MM.1S (cell line): ENCODE data around the gene GYG2.

Experiments
- DNase-seq: peaks from one replicate; pipeline ENCODE4 v3.0.0-alpha.2; 2015
- H2AFZ ChIP-seq: fragments of 300-600 bp; sonication (generic); 2 replicates; pipeline ENCODE4 v1.6.0; 2016; ENCODE audit warnings: antibody characterized with exemption, low read length
- H3F3A ChIP-seq: fragments of 300-600 bp; sonication (generic); 2 replicates; pipeline ENCODE4 v1.6.1; 2016; ENCODE audit warnings: mild to moderate bottlenecking, antibody characterized with exemption, low read length, moderate library complexity, mixed read lengths; ENCODE audit not compliant: insufficient read depth
- H3K27ac ChIP-seq: fragments of 300-600 bp; sonication (generic); 2 replicates; pipeline ENCODE4 v1.5.1; 2016; ENCODE audit warnings: mild to moderate bottlenecking, low read length
- H3K27me3 ChIP-seq: fragments of 300-600 bp; sonication (generic); replicated peaks from 2 replicates; pipeline ENCODE4 v1.6.0; 2016; ENCODE audit warnings: low read length; ENCODE audit not compliant: insufficient read depth
- H3K36me3 ChIP-seq: fragments of 300-600 bp; sonication (generic); replicated peaks from 2 replicates; pipeline ENCODE4 v1.6.1; 2016; ENCODE audit warnings: mild to moderate bottlenecking, low read length, mixed read lengths; ENCODE audit not compliant: insufficient read depth
- H3K4me1 ChIP-seq: fragments of 300-600 bp; sonication (generic); 2 replicates; pipeline ENCODE4 v1.6.1; 2016; ENCODE audit warnings: low read length, mixed read lengths
- H3K4me2 ChIP-seq: fragments of 300-600 bp; sonication (generic); 2 replicates; pipeline ENCODE4 v1.6.0; 2016; ENCODE audit warnings: low read depth, low read length
- H3K4me3 ChIP-seq: fragments of 300-600 bp; sonication (generic); 2 replicates; pipeline ENCODE4 v1.5.1; 2016; ENCODE audit warnings: low read length, mixed read lengths
- H3K79me2 ChIP-seq: fragments of 300-600 bp; sonication (generic); 2 replicates; pipeline ENCODE4 v1.6.1; 2016; ENCODE audit warnings: mixed run types, low read length, mixed read lengths
- H3K9ac ChIP-seq: fragments of 300-600 bp; sonication (generic); 2 replicates; pipeline ENCODE4 v1.6.1; 2016; ENCODE audit warnings: low read length, mixed read lengths
- H3K9me2 ChIP-seq: fragments of 300-600 bp; sonication (generic); replicated peaks from 2 replicates; pipeline ENCODE4 v1.6.1; 2016; ENCODE audit warnings: mild to moderate bottlenecking, low read length, mixed read lengths; ENCODE audit not compliant: insufficient read depth
- H3K9me3 ChIP-seq: fragments of 300-600 bp; sonication (generic); replicated peaks from 2 replicates; pipeline ENCODE4 v1.6.1; 2016; ENCODE audit warnings: mild to moderate bottlenecking, low read length, mixed read lengths; ENCODE audit not compliant: insufficient read depth
- H4K20me1 ChIP-seq: fragments of 300-600 bp; sonication (generic); 2 replicates; pipeline ENCODE4 v1.6.1; 2016; ENCODE audit warnings: mild to moderate bottlenecking, low read length, moderate library complexity, mixed read lengths; ENCODE audit not compliant: insufficient read depth
- EZH2 ChIP-seq: fragments of 300-600 bp; sonication (generic); optimal IDR thresholded peaks from 2 replicates; pipeline ENCODE3; 2017; ENCODE audit warnings: low read depth, mild to moderate bottlenecking, antibody characterized with exemption, low read length, mixed read lengths
- EZH2phosphoT487 ChIP-seq: fragments of 300-600 bp; sonication (generic); IDR thresholded peaks from 2 replicates; pipeline ENCODE4 v1.6.1; 2018; ENCODE audit warnings: antibody characterized with exemption, low read length
- TF ChIP-seq, protein P1 (sequence below): fragments of 300-600 bp; sonication (generic); IDR thresholded peaks from 2 replicates; pipeline ENCODE4 v1.5.1; 2016; ENCODE audit warnings: antibody characterized with exemption, low read length, mixed read lengths

GYG2 gene

GRCh38 chrX:2931155-2931554 lies 102.4 kb downstream of the GYG2 start:
- Histone ChIP-seq H3F3A (no peaks in the 10 kb centered on the region), H3K4me3 (no peak overlapping the region), H4K20me1 (no peaks in the 10 kb centered on the region), H3K27ac (no peak overlapping the region), H3K27me3 (no peaks in the 10 kb centered on the region), H3K36me3 (no peaks in the 10 kb centered on the region), H3K9me3 (no peaks in the 10 kb centered on the region), H3K4me1 (no peaks in the 10 kb centered on the region), H3K4me2 (no peak overlapping the region), H2AFZ (no peak overlapping the region), H3K79me2 (no peaks in the 10 kb centered on the region), H3K9ac (no peak overlapping the region), H3K9me2 (no peaks in the 10 kb centered on the region)
- TF ChIP-seq EZH2 = no peak
- TF ChIP-seq, protein P1, sequence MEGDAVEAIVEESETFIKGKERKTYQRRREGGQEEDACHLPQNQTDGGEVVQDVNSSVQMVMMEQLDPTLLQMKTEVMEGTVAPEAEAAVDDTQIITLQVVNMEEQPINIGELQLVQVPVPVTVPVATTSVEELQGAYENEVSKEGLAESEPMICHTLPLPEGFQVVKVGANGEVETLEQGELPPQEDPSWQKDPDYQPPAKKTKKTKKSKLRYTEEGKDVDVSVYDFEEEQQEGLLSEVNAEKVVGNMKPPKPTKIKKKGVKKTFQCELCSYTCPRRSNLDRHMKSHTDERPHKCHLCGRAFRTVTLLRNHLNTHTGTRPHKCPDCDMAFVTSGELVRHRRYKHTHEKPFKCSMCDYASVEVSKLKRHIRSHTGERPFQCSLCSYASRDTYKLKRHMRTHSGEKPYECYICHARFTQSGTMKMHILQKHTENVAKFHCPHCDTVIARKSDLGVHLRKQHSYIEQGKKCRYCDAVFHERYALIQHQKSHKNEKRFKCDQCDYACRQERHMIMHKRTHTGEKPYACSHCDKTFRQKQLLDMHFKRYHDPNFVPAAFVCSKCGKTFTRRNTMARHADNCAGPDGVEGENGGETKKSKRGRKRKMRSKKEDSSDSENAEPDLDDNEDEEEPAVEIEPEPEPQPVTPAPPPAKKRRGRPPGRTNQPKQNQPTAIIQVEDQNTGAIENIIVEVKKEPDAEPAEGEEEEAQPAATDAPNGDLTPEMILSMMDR = no peak
- TF ChIP-seq EZH2phosphoT487 = no peak
- DNase-seq = no peak

DNA sequence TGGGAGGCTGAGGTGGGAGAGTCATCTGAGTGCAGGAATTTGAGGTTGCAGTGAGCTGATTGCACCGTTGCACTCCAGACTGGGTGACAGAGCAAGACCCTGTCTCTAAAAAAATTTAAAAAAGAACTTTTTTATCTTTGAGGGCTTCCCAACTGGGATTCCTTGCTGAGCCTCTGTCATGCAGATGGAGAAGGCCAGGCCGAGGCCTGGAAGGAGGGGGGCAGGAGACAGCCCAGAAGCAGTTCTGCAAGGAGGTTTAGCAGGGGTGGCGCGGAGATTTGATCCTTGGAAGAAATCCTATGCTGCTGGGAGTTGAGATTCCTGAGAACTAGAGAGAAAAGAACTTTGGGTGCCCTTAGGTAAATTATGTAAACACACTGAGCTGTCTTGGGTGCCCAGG lies 102.9 kb downstream of the GYG2 start:
- Histone ChIP-seq H3K4me3 (no peak overlapping the region), H4K20me1 (no peaks in the 10 kb centered on the region), H3K9ac (no peak overlapping the region), H3K27me3 (no peaks in the 10 kb centered on the region), H2AFZ (no peak overlapping the region), H3K36me3 (no peaks in the 10 kb centered on the region), H3K9me2 (no peaks in the 10 kb centered on the region), H3F3A (no peaks in the 10 kb centered on the region), H3K4me1 (no peaks in the 10 kb centered on the region), H3K4me2 (no peak overlapping the region), H3K9me3 (no peaks in the 10 kb centered on the region), H3K79me2 (no peaks in the 10 kb centered on the region), H3K27ac (no peak overlapping the region)
- no peak for DNase-seq
- TF ChIP-seq, protein P1 = no peak
- TF ChIP-seq EZH2 = no peak
- TF ChIP-seq EZH2phosphoT487 = no peak
